HG02763 (cell line): ENCODE measurements around the gene TMEM240.

ENCODE experiments used
- ATAC-seq: cut with Tn5 transposase; IDR thresholded peaks from one replicate; pipeline ENCODE4 v1.9.1; 2021; ENCODE audit warnings: mild to moderate bottlenecking, moderate library complexity; ENCODE audit not compliant: unreplicated experiment

Gene TMEM240

DNA sequence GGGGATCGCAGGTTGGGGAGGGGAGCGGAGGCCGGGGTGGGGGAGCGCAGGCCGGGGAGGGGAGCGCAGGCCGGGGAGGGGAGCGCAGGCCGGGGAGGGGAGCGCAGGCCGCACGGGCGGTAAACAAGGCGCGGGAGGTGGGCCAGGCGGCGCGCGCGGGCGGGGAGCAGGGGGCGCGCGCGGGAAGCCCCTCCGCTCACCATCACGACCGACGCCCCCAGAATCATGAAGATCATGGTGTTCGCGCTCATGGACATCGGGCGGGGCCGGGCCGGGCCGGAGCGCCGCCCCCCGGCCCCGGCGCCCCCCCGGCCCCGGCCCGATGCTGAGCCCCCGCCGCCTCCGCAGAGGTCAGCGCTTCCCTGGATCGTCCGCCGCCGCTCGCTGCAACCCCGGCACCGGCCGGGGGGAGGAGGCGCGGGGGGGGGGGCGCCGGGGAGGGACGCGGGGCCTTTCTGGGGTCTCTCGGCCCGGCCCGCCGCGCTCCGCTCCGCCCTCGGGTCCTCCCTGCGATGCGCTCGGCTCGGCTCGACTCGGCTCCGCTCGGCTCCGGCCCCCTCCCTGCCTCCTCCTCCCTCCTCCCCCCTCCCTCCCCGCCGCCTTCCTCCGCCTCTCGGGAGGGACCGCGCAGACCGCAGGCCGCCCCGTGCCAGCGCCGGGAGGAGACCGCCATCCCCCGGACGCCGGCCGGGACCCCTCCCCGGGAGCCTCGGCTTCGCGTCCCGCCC, at the start of gene TMEM240:
Gene TMEM240, minus strand, starts transcription at position 535 of the 728 bp plus-strand sequence. Its CDS starts 278 bp downstream, at position 257.
- ATAC-seq, result no peak

- ATAC-seq, result no peak
Measured at GRCh38 chr1:1583347-1584010, 43.1 kb upstream of the TMEM240 start.

- ATAC-seq, result no peak
Measured at GRCh38 chr1:1582585-1583346, 42.3 kb upstream of the TMEM240 start.

DNA sequence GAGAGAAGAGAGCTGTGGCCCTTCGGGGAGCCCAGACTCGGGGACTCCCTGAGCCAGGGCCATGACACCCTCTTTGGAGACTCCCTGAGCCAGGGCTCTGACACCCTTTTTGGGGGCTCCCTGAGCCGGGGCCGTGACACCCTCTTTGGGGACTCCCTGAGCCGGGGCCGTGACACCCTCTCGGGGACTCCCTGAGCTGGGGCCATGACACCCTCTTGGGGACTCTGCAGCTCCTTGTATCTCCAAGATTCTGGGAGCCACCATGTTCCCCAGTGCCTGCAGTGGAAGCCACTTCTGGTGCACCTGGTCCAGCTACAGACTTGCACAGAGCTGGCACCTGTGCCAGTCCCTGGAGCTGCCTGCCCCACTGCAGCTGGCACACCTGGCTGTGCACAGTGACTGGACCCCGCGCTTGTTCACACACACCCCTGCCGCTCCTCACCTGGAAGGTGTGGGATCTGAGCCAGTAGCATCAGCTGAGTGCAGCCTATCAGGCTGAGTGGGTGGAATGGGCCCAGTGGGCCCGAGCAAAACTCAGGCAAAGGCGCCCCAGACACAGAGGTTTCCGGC, 38.0 kb upstream of the TMEM240 start:
- no peak for ATAC-seq

GRCh38 chr1:1577367-1578011, 37.1 kb upstream of the TMEM240 start:
- no peak for ATAC-seq

- peak; percentile 82 for ATAC-seq
Measured at GRCh38 chr1:1574721-1575537, 34.5 kb upstream of the TMEM240 start, which contains the start of gene SSU72. Gene SSU72 (minus strand): TSS chr1:1574863. CDS start chr1:1574557, 306 bp downstream.

DNA sequence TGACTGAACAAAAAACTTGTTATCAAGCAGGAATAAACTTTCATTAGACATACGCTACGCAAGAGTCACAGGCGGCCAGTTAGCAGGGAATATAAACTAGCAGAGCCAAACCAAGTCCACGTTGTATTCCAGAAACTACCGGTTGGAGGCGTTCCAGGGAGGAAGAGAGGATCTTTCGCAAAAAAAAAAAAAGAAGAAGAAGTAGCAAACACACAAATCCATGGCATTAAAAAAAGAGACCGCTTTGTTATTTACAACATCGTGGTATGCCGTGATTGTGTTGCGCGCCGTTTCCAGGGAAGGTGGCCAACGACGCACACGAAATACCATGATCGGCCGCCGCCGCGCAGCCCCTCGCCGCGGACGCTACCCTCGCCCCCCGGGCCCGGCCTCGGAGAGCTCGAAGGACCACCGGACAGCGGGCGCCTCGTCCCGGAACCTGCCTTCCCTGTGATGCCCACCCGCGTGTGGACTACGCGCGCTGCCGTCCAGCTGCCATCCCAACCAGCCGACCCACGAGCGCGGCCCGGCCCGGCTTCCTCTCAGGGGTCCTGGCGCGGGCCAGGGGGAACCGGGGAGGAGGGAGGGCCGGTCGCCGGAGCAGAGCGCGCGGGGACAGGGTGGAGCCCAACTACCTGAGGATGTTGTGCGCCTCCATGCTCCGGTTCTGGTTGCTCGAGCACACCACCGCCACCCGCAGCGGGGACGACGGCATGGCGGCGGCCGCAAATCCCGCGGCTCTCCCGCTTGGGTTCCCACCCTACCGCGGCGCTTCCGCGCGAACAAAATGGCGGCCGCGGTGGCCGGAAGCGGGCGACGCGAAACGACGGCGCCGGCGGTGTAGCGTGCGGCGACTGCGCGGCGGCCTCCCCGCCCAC, 33.7 kb upstream of the TMEM240 start:
- peak; percentile 73 for ATAC-seq

- no peak for ATAC-seq
Measured at GRCh38 chr1:1569341-1569740, 28.9 kb upstream of the TMEM240 start.

DNA sequence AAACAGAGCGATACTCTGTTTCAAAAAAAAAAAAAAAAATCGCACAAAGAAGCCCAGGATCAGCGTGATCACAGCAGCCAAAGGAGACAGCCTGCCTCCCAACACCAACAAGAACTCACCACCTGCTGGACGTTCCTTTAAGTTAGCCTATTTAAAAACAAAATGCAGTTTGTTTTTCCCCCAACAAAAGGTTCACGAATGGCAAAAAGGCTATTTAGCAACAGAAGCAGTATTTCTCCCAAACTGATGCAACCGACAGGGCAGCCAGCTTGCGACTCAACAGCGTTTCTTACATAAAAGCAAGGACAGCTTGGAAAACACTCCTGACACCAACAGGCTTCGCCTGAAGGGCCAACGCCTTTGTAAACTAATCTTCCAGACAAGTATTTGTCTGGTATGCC, 27.5 kb upstream of the TMEM240 start:
- ATAC-seq, result no peak

GRCh38 chr1:1567152-1567875, 26.9 kb upstream of the TMEM240 start:
- no peak for ATAC-seq

DNA sequence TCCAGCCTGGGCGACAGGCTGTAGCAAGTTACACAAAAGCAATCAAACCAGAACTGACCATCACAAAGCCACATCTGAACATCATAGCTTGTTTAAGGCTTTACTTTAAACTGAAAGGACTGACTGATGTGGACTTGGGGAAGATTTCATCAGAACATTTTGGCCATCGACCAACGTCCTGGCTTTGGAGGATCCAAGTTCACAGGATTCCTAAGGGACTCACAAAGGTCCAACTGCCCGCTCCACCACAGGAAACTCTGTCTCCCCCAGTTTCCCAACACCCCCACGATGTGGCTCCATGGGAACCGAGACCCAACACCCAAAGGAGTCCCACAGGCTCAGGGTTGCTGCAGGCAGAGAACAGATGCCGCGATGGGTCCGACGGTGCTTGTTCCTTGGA, 24.9 kb upstream of the TMEM240 start:
- no peak for ATAC-seq

GRCh38 chr1:1564268-1564667, 23.8 kb upstream of the TMEM240 start:
- ATAC-seq, result no peak

GRCh38 chr1:1563688-1564087, 23.3 kb upstream of the TMEM240 start:
- no peak for ATAC-seq

DNA sequence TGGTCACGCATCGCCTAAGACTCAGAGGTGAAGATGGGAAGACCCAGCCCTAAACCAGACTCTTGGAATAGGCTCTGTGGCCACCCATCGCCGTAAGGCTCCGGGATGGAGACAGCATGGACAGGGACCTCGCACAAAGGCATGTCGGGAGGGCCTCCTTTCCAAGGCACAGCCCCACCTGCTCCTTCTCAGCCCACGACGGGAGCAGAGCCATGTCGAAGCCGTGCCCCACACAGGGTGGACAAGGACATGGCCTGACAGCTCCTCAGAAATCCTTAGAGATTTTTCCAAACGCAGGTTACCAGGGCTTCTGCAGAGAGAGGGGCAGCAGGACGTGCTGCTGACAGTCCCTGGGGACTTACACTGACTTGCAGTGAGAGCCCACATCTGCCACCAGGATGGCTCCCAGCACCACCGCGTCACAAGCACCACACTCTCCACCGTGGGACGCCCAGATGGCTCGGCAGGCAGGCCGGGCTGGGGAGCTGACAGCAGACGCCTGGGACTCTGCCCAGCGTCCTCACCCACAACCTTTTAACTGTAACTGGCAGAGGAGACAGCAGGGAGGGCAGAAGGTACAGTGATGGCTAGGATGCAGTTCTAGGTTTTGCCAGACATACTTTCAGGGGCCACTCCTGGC, 22.3 kb upstream of the TMEM240 start:
- ATAC-seq, result no peak

GRCh38 chr1:1561801-1562470, 21.5 kb upstream of the TMEM240 start:
- ATAC-seq, result no peak

DNA sequence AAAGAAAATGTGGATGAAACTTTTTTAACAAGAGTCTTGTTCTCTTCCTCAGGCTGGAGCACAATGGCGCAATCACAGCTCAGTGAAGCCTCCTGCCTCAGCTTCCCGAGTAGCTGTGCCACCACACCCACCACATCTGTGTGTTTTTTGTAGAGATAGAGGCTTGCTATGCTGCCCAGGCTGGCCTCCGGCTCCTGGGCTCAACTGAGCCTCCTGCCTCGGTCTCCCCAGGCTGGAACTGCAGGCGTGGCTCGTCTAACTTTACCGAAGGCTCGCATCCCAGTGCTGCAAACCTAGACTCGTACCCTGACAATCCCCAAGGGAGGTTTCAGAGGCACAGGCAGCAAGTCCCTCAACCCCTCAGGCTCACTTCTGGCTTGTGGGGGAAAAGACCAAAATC, 19.8 kb upstream of the TMEM240 start:
- no peak for ATAC-seq

GRCh38 chr1:1559066-1559465, 18.6 kb upstream of the TMEM240 start:
- no peak for ATAC-seq
